ENCODE data around the gene HNRNPA1.

Gene HNRNPA1

DNA sequence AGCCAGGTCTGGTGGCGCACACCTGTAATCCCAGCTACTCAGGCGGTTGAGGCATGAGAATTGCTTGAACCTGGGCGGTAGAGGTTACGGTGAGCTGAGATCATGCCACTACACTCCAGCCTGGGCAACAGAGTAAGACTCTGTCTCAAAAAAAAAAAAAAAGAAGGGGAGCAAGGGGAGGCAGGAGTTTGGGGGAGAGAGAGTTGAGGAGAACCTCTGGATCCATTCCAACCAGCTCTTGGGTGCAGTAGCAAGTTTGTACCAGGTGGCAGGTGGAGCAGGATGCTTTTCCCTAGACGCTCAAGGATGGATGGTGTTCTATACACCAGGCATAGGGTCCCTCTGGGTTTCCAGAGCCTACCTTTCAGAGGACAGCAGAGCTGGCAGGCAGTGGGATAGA lies 18.4 kb downstream of the HNRNPA1 start:
- no peak for DNase-seq
- H3K4me1 ChIP-seq (ENCODE audit: control insufficient read depth, insufficient read depth, low read length, poor library complexity, severe bottlenecking), result peaks cover 4% of the 10 kb centered on the region
- H3K27ac ChIP-seq (ENCODE audit: insufficient read depth, low read length, poor library complexity, severe bottlenecking), result no peak overlapping the region

DNA sequence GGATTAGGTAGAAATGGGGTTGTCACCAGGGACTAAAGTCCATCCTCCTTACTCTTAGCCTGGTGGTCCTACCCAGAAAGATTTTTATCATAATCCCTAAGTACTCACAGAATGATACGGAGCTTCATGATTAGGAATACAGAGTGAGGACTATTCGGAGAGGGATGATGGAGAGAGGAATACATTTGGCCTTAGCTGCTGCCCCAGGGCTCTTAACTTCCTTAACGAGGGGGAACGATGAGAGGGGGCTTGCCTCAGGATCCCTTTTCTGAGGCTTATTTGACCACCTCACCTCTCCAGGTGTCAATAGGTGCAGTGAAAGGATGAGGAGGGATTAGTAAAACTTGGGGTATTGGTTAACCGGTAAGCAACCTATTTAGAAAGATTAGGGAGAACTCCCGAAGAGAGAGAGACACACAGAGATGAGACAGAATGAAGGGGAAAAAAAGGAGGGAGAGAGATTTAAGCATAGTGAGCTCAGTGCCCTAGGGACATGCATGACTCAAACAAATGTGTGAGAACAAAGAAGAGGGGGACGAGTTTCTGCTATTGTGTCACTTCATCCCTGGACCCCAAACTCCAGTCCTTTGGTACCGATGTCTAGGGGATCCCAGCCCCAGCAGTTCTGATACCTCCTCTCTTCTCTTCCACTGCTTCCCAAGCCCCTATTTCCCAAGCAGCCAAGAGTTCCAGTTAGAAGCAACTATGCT lies 19.1 kb downstream of the HNRNPA1 start:
- H3K4me3 ChIP-seq (ENCODE audit: insufficient read depth, low read depth, low read length, poor library complexity, severe bottlenecking), result no peak overlapping the region
- H3K27ac ChIP-seq (ENCODE audit: insufficient read depth, low read length, poor library complexity, severe bottlenecking), result no peak overlapping the region
- H3K36me3 ChIP-seq (ENCODE audit: control insufficient read depth, insufficient read depth, low read length), result no peaks in the 10 kb centered on the region
- no peak for DNase-seq
- peaks cover 17% of the 10 kb centered on the region for H3K27me3 ChIP-seq (replicated peaks; ENCODE audit: control insufficient read depth, insufficient read depth, low read length, poor library complexity, severe bottlenecking)
- no peaks in the 10 kb centered on the region for H3K9me3 ChIP-seq (ENCODE audit: control insufficient read depth, low read length)
- peaks cover 4% of the 10 kb centered on the region for H3K4me1 ChIP-seq (ENCODE audit: control insufficient read depth, insufficient read depth, low read length, poor library complexity, severe bottlenecking)

More for the DNA sequence above, 18.4 kb downstream of the HNRNPA1 start:
- Histone ChIP-seq H3K9me3 (ENCODE audit: control insufficient read depth, low read length) (no peaks in the 10 kb centered on the region), H3K4me3 (ENCODE audit: insufficient read depth, low read depth, low read length, poor library complexity, severe bottlenecking) (no peak overlapping the region), H3K36me3 (ENCODE audit: control insufficient read depth, insufficient read depth, low read length) (no peaks in the 10 kb centered on the region), H3K27me3 (replicated peaks; ENCODE audit: control insufficient read depth, insufficient read depth, low read length, poor library complexity, severe bottlenecking) (peaks cover 17% of the 10 kb centered on the region)

DNA sequence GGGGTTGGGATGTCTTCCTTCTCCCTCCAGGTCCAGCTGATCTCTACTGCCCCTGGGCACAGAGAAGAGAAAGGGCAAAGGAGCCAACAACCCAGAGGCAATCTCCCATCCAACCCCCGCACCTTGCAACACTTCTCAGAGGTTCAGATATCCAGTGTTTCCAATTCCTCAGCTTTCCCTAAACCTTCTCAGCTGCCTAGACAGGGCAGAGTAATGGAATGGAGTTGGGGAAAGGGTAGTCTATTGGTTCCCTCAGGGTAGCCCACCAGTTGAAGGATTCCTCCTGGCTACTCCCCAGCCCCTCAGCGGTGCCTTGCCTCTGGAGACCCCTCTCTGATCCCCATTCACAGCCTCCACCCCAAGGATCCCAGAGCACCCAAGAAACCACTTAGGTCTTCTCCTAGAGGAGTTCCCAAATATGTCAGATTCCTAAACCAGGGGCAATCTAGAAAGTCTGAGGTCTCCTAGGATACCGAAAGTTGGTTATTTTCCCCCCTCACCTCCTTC lies 19.8 kb downstream of the HNRNPA1 start:
- H3K27ac ChIP-seq (ENCODE audit: insufficient read depth, low read length, poor library complexity, severe bottlenecking), result no peak overlapping the region
- peaks cover 17% of the 10 kb centered on the region for H3K27me3 ChIP-seq (replicated peaks; ENCODE audit: control insufficient read depth, insufficient read depth, low read length, poor library complexity, severe bottlenecking)
- H3K4me3 ChIP-seq (ENCODE audit: insufficient read depth, low read depth, low read length, poor library complexity, severe bottlenecking), result no peak overlapping the region
- DNase-seq, result no peak
- no peaks in the 10 kb centered on the region for H3K9me3 ChIP-seq (ENCODE audit: control insufficient read depth, low read length)
- peaks cover 4% of the 10 kb centered on the region for H3K4me1 ChIP-seq (ENCODE audit: control insufficient read depth, insufficient read depth, low read length, poor library complexity, severe bottlenecking)
- H3K36me3 ChIP-seq (ENCODE audit: control insufficient read depth, insufficient read depth, low read length), result no peaks in the 10 kb centered on the region

DNA sequence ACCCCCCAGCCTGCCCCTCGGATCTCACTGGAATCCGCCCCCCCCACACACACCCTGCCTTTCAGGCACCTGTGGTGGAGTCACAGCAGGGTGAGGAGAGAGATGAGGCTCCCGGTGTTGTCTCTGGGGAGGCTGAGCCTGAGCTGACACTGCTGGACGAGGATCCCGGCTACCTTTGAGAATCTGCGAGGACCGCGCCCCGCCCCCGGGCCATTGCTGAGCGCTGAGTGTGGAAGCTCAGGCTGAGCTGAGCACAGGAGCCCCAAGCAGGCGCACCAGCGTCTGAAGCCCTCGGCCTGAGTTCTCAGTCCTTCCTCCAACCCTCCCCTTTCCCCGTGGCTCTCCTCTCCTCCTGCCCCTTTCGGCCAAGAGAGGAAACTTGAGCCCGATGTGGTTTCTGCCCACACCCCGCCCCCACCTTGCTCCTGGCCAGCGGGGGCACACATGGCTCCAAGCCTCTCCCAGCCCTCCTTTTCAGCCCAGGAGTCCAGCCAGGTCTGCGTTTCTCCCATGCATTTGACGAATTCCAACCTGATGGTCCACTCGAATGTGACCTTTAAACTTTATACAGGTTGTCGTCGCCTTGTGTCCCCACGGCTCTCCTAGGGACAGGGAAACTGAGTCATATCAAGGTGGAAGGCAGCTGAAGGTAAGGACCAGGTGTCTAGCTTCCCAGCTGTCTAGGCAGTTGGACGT lies 20.4 kb downstream of the HNRNPA1 start, which contains the start of gene NFE2:
Gene NFE2 (minus strand): TSS at position 284 of the 696 bp plus-strand sequence. CDS start 5,767 bp downstream, outside the sequence.
- Histone ChIP-seq H3K4me3 (ENCODE audit: insufficient read depth, low read depth, low read length, poor library complexity, severe bottlenecking) (no peak within 1 kb of the TSS), H3K9me3 (ENCODE audit: control insufficient read depth, low read length) (no peaks in the 10 kb centered on the region), H3K4me1 (ENCODE audit: control insufficient read depth, insufficient read depth, low read length, poor library complexity, severe bottlenecking) (peaks cover 4% of the 10 kb centered on the region), H3K27ac (ENCODE audit: insufficient read depth, low read length, poor library complexity, severe bottlenecking) (no peak within 1 kb of the TSS), H3K27me3 (replicated peaks; ENCODE audit: control insufficient read depth, insufficient read depth, low read length, poor library complexity, severe bottlenecking) (peaks cover 17% of the 10 kb centered on the region), H3K36me3 (ENCODE audit: control insufficient read depth, insufficient read depth, low read length) (no peaks in the 10 kb centered on the region)
- no peak for DNase-seq

DNA sequence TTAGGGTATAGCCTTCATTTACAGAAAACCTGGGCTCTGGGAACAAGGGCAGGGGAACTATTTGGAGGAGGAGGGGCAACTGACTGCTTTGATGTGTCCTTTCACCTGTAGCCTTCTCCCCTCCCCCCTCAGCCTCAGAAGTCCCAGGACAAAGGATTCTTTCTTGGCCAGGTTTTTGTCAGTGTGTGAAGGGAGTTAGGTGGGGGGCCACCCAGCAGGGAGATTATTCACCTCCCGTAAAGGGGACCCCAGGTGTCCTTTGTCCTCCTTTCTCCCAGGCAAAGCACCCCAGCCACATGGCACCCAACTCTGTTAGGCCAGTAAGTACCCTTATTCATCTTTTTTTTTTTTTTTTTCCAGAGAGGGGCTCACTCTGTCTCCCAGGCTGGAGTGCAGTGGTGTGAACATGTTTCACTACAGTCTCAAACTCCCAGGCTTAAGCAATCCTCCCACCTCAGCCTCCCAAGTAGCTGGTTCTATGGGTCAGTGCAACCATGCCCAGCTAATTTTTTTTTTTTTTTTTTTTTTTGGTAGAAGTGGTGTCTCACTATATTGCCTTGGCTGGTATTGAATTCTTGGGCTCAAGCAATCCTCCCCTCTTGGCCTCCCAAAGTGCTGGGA lies 21.0 kb downstream of the HNRNPA1 start:
- Histone ChIP-seq H3K4me3 (ENCODE audit: insufficient read depth, low read depth, low read length, poor library complexity, severe bottlenecking) (no peak overlapping the region), H3K27ac (ENCODE audit: insufficient read depth, low read length, poor library complexity, severe bottlenecking) (no peak overlapping the region), H3K27me3 (replicated peaks; ENCODE audit: control insufficient read depth, insufficient read depth, low read length, poor library complexity, severe bottlenecking) (peaks cover 17% of the 10 kb centered on the region)

DNA sequence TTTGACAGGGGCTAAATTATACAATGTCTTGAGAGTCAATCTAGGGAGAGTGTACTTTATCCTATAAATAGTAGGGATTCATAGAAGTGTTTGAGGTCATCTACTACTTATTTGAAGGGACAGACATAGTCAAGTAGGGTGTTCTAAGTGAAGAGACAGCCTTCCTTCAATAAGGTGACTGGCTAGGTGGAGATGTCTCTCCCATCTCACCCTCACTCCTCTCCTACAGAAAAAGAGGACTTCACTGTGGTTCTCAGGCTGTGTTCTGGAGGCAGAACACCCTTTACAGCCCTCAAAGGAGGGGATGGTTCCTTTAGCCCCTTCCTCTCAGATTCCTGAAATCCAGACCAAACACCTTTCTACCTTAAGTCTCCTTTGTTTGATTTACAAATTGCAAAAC lies 23.1 kb downstream of the HNRNPA1 start:
- H3K4me3 ChIP-seq (ENCODE audit: insufficient read depth, low read depth, low read length, poor library complexity, severe bottlenecking), result no peak overlapping the region
- H3K36me3 ChIP-seq (ENCODE audit: control insufficient read depth, insufficient read depth, low read length), result no peaks in the 10 kb centered on the region
- DNase-seq, result no peak
- H3K9me3 ChIP-seq (ENCODE audit: control insufficient read depth, low read length), result no peaks in the 10 kb centered on the region
- peaks cover 17% of the 10 kb centered on the region for H3K27me3 ChIP-seq (replicated peaks; ENCODE audit: control insufficient read depth, insufficient read depth, low read length, poor library complexity, severe bottlenecking)
- H3K4me1 ChIP-seq (ENCODE audit: control insufficient read depth, insufficient read depth, low read length, poor library complexity, severe bottlenecking), result peaks cover 4% of the 10 kb centered on the region
- no peak overlapping the region for H3K27ac ChIP-seq (ENCODE audit: insufficient read depth, low read length, poor library complexity, severe bottlenecking)

More for the DNA sequence above, 21.0 kb downstream of the HNRNPA1 start:
- peaks cover 4% of the 10 kb centered on the region for H3K4me1 ChIP-seq (ENCODE audit: control insufficient read depth, insufficient read depth, low read length, poor library complexity, severe bottlenecking)
- H3K36me3 ChIP-seq (ENCODE audit: control insufficient read depth, insufficient read depth, low read length), result no peaks in the 10 kb centered on the region
- DNase-seq, result no peak
- no peaks in the 10 kb centered on the region for H3K9me3 ChIP-seq (ENCODE audit: control insufficient read depth, low read length)

DNA sequence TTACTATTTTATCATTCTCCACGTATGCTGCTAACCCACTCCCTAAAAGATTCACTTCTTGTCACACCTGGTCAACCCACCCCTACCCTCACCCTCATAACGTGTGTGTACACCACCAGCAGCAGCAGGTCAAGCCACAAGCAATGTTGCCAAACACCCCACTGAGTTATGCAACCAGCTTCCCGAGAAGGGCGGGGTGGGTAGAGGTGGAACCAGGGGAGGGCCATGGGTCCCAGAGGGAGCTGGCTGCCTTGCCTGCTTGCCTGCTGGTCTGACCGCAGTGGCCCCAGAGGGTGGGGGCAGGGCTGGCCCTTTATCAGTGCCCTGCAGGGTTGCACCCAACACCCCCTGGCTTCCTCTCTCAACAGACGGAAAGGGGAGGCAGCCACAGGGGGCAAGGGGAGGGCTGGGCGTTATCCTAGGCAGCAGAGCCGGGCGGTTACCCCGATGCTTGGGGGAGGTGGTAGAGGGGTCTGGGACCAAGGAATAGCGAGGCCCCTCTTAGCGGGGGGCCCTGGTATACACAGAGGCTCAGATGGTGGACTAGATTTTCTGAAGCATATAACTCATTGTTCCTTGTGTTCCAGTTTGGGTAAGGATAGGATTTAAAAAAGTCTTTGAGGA lies 23.8 kb downstream of the HNRNPA1 start:
- Histone ChIP-seq H3K36me3 (ENCODE audit: control insufficient read depth, insufficient read depth, low read length) (no peaks in the 10 kb centered on the region), H3K4me1 (ENCODE audit: control insufficient read depth, insufficient read depth, low read length, poor library complexity, severe bottlenecking) (peaks cover 4% of the 10 kb centered on the region), H3K27me3 (replicated peaks; ENCODE audit: control insufficient read depth, insufficient read depth, low read length, poor library complexity, severe bottlenecking) (peaks cover 17% of the 10 kb centered on the region), H3K27ac (ENCODE audit: insufficient read depth, low read length, poor library complexity, severe bottlenecking) (no peak overlapping the region), H3K4me3 (ENCODE audit: insufficient read depth, low read depth, low read length, poor library complexity, severe bottlenecking) (no peak overlapping the region), H3K9me3 (ENCODE audit: control insufficient read depth, low read length) (no peaks in the 10 kb centered on the region)
- DNase-seq, result no peak

DNA sequence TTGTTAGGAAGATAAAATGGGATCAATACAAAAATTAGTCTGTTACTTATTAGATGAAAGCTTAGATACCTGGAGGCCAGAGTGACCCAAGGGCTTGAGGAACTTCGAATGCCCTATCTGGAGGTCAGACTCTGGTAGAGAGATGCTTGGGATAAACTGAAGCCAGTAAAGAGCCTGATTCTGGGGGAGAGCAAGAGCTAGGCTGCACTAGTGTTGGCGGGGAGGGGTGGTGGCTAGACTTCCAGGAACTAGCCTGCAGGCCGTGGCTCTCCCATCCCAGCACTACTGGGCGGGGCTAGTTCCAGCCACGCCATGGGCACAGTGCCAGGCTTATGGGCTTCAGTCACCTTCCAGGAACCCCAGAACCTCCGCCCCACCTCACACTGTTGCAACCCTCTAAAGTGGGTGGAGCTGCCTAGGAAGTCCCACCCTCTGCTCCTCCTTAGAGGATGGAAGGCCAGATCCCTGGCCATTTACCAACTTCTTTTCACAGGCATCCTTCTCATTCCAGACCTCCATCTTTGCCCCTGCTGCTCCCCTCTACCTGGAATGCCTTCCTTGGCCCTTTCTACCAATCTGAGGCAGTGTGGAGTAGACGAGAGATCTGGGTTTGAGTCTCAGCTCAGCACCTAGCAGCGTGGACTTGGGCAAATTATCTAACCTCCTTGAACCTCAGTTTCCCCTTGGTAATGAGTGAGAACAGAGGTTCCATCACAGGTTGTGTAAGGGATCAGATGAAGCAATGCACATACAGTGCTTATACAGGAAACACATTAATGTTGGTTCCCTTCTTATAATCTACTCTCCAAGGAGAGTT lies 26.6 kb downstream of the HNRNPA1 start:
- DNase-seq, result no peak
- Histone ChIP-seq H3K9me3 (ENCODE audit: control insufficient read depth, low read length) (no peaks in the 10 kb centered on the region), H3K27me3 (replicated peaks; ENCODE audit: control insufficient read depth, insufficient read depth, low read length, poor library complexity, severe bottlenecking) (no peaks in the 10 kb centered on the region), H3K4me1 (ENCODE audit: control insufficient read depth, insufficient read depth, low read length, poor library complexity, severe bottlenecking) (no peaks in the 10 kb centered on the region), H3K27ac (ENCODE audit: insufficient read depth, low read length, poor library complexity, severe bottlenecking) (no peak overlapping the region), H3K4me3 (ENCODE audit: insufficient read depth, low read depth, low read length, poor library complexity, severe bottlenecking) (no peak overlapping the region), H3K36me3 (ENCODE audit: control insufficient read depth, insufficient read depth, low read length) (no peaks in the 10 kb centered on the region)

DNA sequence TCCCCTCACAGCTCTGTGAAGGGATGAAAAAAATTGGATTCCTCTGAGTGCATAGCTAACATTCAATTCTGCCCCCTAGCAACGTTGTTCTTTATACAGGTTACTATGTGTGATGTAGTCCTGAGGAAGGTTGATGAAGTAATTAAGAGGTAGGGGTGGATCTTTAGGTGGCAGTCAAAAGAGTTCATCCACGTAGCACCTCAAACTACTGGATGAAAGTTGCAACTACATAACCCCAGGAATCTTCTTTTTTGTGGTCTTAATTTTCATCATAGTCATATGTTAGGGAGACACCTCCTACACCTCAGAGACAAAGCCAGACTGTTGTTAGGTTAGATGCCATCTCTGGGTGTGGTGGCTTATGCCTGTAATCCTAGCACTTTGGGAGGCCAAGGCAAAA lies 30.5 kb downstream of the HNRNPA1 start:
- H3K27me3 ChIP-seq (replicated peaks; ENCODE audit: control insufficient read depth, insufficient read depth, low read length, poor library complexity, severe bottlenecking), result no peaks in the 10 kb centered on the region
- no peaks in the 10 kb centered on the region for H3K36me3 ChIP-seq (ENCODE audit: control insufficient read depth, insufficient read depth, low read length)
- no peaks in the 10 kb centered on the region for H3K9me3 ChIP-seq (ENCODE audit: control insufficient read depth, low read length)
- DNase-seq, result no peak
- no peak overlapping the region for H3K27ac ChIP-seq (ENCODE audit: insufficient read depth, low read length, poor library complexity, severe bottlenecking)
- H3K4me1 ChIP-seq (ENCODE audit: control insufficient read depth, insufficient read depth, low read length, poor library complexity, severe bottlenecking), result no peaks in the 10 kb centered on the region
- no peak overlapping the region for H3K4me3 ChIP-seq (ENCODE audit: insufficient read depth, low read depth, low read length, poor library complexity, severe bottlenecking)

All from effector memory CD4-positive, alpha-beta T cell (primary cell).